HG03103 (cell line): Measurements from ENCODE around the gene SULF2.

Experiments
- ATAC-seq: cut with Tn5 transposase; IDR thresholded peaks from one replicate; pipeline ENCODE4 v1.9.1; 2021; ENCODE audit warnings: low read depth; ENCODE audit not compliant: unreplicated experiment

The SULF2 gene

GRCh38 chr20:47691625-47692024 is 93.7 kb downstream of the SULF2 start:
- ATAC-seq, result no peak

- no peak for ATAC-seq
Observed at GRCh38 chr20:47689731-47690130, 95.5 kb downstream of the SULF2 start.

GRCh38 chr20:47688385-47689381 is 96.6 kb downstream of the SULF2 start:
- no peak for ATAC-seq

GRCh38 chr20:47687095-47687987 is 97.9 kb downstream of the SULF2 start:
- ATAC-seq, result no peak

DNA sequence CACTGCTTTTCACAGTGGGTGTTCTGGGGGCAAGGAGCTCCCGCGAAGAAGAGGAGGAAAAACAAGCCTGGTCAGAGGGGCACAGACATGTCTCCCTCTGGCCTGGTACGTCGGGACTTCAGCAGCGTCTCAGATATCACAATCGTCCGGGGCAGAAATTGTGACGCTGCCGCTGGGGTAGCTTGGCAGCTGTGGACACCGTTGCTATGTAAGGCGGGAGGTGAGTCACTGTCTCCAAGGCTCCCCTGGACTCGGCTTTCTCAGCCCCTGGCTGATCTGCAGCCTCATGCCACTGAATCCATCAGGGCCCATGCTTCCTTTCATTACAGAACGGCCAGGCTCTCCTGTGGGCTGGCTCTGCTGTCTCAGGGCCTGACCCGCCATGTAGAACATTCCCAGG is 98.7 kb downstream of the SULF2 start:
- no peak for ATAC-seq

DNA sequence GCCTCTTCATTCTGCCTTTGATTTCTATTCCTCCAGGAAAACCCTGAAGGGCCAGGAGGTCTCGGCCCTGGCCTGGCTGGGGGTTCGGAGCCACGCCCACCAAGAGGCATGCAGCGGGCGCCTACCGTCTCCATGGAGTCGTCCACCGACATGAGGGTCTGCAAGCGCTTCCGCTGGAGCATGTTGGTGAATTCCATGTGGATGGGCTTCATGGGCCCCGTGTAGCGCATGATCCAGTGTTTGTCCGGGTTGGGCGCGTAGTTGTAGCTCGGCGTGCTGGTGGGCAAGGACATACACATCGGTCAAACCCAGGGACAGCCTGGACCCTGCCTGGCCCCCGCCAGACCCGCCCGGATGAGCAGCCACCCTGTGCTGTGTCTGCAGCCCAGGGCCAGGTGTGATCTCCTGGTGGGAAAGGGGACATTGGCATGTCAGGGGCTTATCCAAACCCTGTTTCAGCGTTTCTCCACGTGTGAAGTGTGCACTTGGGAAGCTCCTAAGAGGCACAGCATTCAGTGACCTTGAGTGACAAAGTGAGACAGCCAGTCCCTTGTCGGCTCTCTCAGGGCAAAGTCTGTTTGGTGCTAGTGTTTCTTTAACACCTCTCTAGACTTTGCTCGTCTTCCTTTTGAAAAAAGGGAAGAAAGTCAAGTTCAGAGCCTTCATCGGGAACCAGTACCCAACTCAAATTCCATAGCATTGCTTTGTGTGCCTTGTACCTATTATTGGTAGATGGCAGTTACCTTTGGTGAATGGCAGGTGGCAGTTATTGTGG is 100.8 kb downstream of the SULF2 start:
- ATAC-seq, result no peak

DNA sequence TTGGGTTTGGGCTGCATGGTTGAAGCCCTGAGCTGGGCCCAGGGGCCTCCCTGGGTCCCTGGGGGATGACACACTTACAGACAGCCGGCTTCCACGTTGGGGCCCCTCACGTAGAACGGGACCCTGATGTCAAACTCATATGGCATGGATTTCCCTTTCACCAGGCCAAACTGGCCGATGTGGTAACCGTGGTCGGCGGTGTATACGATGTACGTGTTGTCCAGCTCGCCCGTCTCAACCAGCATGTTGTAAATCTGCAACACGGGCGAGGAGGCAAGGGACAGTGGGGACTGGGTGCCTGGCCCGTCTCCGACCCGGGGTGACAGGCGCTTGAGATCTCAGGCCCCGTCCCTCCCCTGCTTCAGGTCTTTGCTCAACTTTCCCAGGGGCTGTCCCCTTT is 102.4 kb downstream of the SULF2 start:
- no peak for ATAC-seq

GRCh38 chr20:47682028-47682783 is 103.1 kb downstream of the SULF2 start:
- ATAC-seq, result no peak

DNA sequence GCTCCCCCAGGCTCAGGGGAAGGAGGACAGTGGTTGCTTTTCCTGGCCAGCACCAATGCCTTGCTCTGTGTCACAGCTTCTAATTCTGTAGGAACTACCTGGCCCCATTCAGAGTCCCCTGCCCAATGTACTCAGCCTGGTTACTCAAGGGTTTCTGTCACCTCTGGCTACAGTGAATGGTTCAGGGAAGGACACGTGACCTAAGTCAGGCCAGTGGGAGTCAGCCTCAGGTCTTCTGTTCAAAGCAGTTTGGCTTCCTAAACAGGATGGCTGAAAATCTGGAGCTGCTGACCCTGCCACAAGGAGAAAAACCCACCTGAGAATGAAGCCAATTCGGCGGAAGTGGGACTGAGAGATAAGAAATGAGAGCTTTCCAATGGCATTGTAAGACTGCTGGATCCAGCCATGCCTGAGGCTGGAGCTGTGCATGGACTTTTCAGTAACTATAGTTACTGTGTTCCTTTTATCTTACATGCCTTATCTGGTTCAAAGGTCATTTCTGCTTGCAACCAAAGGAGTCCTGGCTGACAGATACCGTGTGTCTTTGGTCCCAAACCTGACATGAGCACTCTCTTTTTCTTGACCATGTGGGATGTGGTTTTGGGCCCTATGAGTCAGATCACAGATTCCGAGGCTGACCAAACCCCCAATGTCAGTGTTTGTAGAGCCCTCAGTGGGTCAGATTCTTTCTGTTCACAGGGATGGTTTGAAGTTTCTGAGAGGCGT is 104.3 kb downstream of the SULF2 start:
- no peak for ATAC-seq

GRCh38 chr20:47679462-47679861 is 105.8 kb downstream of the SULF2 start:
- no peak for ATAC-seq

- ATAC-seq, result no peak
Observed at GRCh38 chr20:47678536-47678935, 106.7 kb downstream of the SULF2 start.

- ATAC-seq, result no peak
Observed at GRCh38 chr20:47677635-47678453, 107.4 kb downstream of the SULF2 start.

GRCh38 chr20:47676912-47677634 is 108.2 kb downstream of the SULF2 start:
- ATAC-seq, result no peak

DNA sequence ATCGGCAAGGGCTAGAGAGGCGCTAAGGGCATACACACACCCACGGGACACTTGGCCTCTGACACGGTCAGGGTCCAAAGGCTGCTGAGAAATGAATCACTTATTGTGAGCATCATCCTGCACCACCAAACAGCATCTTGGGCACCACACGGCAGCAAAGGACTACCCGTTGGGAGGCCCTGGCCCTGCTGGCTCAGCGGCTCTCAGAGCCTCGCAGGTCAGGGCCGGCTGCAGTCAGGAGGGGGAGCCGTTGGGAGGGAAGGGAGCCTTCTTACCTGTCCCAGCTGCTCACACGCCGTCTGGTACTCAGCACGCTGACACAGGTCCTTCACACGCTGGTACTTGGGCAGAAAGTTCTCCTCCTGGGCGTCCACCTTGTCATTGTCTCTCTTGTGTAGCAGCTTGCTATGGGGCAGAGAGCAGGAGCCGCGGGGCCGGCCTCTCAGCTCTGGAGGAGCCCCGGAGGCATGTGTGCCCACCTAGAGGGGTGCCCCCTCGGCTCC is 109.0 kb downstream of the SULF2 start:
- no peak for ATAC-seq

DNA sequence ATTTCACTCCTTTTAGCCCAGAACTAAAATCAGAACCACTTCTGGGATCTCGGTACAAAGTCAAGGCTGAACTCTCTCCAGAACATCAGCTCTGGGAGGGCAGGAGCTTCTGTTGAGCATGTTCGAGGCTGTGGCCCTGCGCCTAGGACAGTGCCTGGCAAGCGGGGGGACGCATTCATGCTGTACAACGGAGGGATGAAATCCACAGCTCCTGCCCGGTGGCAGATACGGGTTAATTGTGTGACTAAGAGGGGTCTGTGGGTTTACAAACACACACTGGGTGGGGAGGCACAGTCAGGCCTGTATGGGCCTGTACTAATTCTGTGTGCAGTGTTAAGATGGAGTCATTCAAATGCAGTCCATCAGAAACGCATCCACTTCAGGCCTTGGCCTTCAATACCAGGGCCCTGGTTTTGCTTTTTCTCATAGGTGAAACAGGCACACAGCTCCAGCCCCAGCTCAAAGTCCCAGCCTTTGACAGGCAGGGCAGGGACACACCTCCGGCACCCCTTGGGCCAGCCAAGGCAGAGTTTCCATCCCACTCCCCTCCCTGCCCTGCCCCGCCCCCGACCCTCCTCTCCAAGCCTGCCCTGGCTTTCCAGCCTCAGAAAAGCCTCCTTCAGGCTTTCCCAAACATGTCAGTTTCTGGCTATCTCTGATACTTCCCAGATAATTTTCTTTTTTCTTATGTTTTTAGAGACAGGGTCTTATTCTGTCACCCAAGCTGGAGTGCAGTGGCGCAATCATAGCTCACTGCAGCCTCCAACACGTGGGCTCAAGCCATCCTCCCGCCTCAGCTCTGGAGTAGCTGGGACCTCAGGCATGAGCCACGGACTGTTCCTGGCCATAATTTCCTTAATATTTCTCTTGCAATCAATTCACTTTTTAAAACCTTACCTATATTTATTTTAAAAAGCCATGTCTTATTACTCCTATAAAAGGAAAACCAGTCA is 109.8 kb downstream of the SULF2 start:
- no peak for ATAC-seq

GRCh38 chr20:47674686-47675085 is 110.6 kb downstream of the SULF2 start:
- ATAC-seq, result no peak
